Measurements from ENCODE around the gene GALNT3.

The GALNT3 gene

GRCh38 chr2:165793779-165794535 lies at the start of gene GALNT3:
Gene GALNT3, minus strand, starts transcription at chr2:165794247. Its CDS starts 23,547 bp downstream, at chr2:165770700.
- DNase-seq = no peak

GRCh38 chr2:165843351-165843750 lies 49.3 kb upstream of the GALNT3 start:
- no peak for DNase-seq

- DNase-seq = no peak
These were observed 46.4 kb upstream of the GALNT3 start for GRCh38 chr2:165840333-165840958.

DNA sequence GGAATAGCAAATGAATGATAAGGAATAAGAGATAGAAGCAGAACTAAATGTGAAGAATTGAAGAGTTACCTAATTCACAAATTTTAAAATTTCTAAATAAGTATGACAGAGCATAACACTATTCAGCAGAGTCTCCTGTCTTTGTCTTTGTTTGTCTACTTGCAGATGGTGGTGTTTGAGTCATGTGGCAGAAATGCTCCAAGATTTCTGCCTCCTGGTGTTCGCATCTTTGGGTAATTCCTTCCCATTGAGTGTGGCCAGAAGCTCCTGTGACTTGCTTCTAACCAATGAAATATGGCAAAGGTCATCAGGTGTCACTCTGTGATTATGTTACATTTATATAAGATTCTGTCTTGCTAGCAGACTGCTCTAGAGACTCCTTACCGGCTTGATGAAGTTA lies 45.6 kb upstream of the GALNT3 start:
- DNase-seq = no peak

DNA sequence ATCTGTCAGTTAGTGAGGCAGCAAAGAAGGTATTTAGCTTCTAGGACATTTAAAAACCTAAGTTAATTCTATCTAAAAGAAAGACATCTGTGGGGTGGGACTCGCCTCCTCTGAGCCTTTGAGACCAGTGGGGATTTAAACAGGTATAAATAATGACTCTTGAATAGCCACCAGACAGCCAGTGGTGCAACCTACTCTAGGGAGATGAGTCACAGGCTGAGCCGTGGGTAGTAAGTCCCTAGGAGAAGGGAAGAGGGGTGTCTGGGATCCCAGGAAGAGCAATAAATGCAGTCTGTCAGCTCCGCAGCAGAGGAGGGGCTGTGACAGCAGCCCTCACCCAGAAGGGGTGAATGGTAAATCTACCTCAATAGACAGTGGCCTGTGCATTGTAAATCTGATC lies 43.1 kb upstream of the GALNT3 start:
- no peak for DNase-seq

DNA sequence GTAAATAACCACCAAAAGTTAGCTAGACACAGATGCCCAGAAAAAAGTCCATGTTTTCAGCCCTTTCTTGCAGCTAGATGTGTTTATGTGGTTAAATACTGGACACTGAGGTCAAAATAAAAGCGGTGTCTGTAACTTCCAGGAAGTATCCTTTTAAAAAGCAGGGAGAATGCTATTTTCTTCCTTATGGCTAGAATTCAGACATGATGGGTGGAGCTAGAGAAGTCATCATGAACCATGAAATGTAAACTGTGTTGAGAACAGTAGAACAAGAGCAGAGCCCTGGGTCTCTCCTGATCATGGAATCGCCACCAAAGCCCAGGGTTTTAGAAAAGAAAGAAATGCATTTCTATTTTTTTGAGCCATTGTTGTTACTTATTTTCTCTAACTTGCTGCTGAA lies 41.3 kb upstream of the GALNT3 start:
- no peak for DNase-seq

GRCh38 chr2:165833156-165833555 lies 39.1 kb upstream of the GALNT3 start:
- no peak for DNase-seq

GRCh38 chr2:165827921-165828276 lies 33.9 kb upstream of the GALNT3 start:
- DNase-seq = no peak

- no peak for DNase-seq
These were observed 33.2 kb upstream of the GALNT3 start for GRCh38 chr2:165827016-165827920.

- no peak for DNase-seq
These were observed 31.0 kb upstream of the GALNT3 start for GRCh38 chr2:165825041-165825440.

GRCh38 chr2:165820296-165820695 lies 26.2 kb upstream of the GALNT3 start:
- no peak for DNase-seq

- DNase-seq = no peak
These were observed 24.9 kb upstream of the GALNT3 start for GRCh38 chr2:165818920-165819319.

DNA sequence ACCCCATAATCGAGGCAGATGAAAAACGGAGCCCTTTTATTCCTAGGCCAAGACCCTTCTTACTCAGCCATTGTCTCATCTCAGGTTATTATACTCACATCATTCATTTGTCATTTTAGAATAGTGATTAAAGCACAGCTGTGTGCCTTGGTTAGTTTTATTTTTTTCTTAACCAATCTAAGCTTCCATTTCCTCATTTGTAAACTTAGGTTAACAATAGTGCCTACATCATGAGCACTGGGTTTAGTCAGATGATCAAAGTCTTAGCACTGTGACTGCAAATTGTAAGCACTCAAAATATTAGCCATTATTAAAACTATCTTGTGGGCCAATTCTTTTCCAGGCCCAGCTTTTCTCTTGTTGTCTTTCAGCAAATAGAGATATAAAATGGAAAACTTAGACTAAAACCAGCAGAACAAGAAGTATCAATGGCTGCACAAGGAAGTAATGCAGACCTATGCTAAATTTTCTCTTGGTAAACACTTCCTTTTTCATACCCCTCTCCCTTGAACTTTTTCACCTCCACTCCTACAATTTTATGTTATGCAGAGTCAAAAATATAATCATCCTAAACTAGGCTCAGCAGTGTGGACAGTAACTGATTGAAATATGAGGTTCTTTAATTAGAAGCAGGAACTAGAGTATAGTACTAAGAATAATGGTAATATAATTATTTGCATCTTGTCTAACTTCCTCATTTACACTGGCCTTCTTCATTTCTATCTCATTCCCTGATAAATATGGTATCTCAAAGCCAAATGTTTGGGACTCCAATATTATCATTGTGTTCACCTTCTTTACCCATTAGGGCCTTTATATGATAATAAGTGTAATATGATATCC lies 21.5 kb upstream of the GALNT3 start:
- DNase-seq = no peak

DNA sequence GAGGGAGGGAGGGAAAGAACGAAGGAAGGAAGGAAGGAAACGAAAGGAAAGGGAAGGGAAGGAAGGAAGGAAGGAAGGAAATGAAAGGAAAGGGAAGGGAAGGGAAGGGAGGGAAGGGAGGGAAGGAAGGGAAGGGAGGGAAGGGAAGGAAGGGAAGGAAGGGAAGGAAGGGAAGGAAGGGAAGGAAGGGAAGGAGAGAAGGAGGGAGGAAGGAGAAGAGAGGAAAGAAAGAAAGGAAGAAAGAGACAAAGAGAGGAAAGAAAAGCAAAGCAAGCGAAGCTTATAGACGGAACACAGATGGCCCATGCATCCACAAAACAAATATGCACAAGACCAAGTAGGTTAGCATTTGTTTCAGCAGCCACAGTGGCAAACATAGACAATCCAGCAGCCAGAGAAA lies 20.4 kb upstream of the GALNT3 start:
- no peak for DNase-seq

- DNase-seq = no peak
These were observed 17.7 kb upstream of the GALNT3 start for GRCh38 chr2:165811592-165812370.

DNA sequence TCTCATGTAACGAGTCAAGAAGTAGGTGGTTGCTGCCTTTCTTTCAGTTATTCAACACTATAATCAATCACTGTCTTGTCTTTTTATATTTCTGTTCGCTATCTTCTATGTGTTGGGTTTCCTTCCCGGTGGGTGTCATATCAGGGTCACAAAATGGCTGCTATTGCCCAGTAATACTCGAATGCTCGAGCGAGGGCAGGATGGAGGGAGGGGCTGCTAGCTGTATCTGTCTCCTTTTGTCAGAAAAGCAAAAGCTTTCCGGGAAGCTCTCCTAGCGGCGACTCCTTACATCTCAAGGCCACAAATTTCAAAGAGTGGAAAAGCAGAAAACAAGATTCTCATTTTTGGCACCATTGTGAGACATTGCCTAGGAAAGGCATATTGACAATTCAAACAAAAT lies 16.4 kb upstream of the GALNT3 start:
- no peak for DNase-seq

GRCh38 chr2:165804719-165805118 lies 10.7 kb upstream of the GALNT3 start:
- no peak for DNase-seq

- DNase-seq = no peak
These were observed 9.2 kb upstream of the GALNT3 start for GRCh38 chr2:165803123-165803760.

- no peak for DNase-seq
These were observed 7.1 kb upstream of the GALNT3 start for GRCh38 chr2:165801176-165801575.

DNA sequence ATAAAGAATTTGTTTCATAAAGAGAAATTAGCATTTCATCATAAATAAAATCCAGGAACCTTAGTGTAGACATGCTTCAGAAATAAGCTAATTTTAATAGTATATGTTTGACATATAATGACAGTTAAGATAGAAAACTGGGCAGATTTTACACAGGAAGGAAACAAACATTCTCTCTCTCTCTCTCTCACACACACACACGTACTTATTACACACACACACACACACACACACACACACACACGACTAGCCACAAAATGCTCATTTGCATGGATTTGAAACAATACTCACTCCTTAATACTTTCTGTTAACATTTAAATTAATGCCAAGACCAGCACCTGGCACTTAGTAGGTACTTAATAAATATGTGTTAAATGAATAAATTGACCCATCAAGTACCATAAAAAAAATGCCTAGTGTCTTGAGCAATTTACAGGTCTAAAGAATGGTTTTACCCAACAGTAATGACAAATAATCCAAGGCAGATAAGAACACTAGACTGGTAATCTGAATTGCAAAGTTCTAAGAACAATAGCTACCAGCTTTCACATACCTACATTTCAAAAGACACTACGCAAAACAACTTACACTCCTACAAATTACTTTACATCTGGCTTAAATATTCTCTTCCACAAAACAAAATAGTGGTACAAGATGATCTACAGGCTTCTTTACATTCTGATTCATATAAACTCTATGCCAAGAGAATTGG lies 2.9 kb upstream of the GALNT3 start:
- DNase-seq = no peak

- no peak for DNase-seq
These were observed 2.1 kb upstream of the GALNT3 start for GRCh38 chr2:165796129-165796528.

All from NCI-H524 treated with DMSO at 0.1 percent for 48 hours (cell line).